ENCODE results near the gene BUB3. TPM values are rescaled to one million over a fixed set of nuclear protein-coding genes. Genes with fewer than 3 reads are reported as not detected.
A peak's percentile ranks its signal among the peaks of the same experiment; 100 is the strongest.

The BUB3 gene, protein sequence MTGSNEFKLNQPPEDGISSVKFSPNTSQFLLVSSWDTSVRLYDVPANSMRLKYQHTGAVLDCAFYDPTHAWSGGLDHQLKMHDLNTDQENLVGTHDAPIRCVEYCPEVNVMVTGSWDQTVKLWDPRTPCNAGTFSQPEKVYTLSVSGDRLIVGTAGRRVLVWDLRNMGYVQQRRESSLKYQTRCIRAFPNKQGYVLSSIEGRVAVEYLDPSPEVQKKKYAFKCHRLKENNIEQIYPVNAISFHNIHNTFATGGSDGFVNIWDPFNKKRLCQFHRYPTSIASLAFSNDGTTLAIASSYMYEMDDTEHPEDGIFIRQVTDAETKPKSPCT
- total RNA-seq (10 to 100 TPM; 42.9 to 61.4 TPM), polyA plus RNA-seq (10 to 100 TPM; 40.6 to 54.0 TPM)
- long read RNA-seq, donor 1, full-length matches to known transcripts, result 168 of 187 reads
- long read RNA-seq, donor 1, partial matches to known transcripts, result 14 of 187 reads
- long read RNA-seq, donor 1, other reads (novel, unspliced or antisense), result 5 of 187 reads
- long read RNA-seq, donor 2, full-length matches to known transcripts, result 42 of 51 reads
- long read RNA-seq, donor 2, partial matches to known transcripts, result 8 of 51 reads
- long read RNA-seq, donor 2, other reads (novel, unspliced or antisense), result 1 of 51 reads

DNA sequence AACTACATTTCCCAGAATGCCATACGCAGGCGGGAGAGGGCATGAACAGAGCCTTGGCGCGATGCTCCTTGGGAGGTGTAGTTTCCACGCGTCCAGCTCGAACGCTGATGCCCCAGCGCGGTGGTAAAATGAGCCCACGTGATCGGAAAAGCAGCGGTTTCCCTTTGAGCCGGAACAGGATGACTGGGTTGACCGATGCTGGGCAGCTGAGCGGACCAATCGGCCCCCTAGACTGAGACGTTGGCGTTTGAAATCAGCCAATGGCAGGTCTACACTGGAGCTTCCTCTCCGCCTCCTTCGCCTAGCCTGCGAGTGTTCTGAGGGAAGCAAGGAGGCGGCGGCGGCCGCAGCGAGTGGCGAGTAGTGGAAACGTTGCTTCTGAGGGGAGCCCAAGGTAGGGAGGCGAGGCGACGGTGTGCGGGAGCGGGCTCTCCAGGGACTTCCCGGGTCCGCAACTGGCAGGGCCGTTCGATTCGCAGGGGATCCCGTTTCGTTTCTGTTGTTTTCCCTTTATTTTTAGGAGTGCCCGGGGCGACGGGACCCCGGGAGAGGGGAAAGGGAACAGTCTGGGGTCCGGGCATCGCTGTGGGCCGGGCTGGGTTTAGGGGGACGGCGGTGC is at the start of gene BUB3:
TSS of gene BUB3 (plus strand) at position 311 of the 619 bp plus-strand sequence. CDS start 516 bp downstream, outside the sequence.
- DNase-seq, result peak; percentile 98 to 99
- Histone ChIP-seq H3K4me1 (ENCODE audit: control insufficient read depth in 1 of 2, insufficient read depth in 2 of 2, low read length in 2 of 2) (no peaks in the 10 kb centered on the region), H3K36me3 (ENCODE audit: control insufficient read depth in 1 of 2, insufficient read depth in 2 of 2, low read length in 1 of 2) (no peaks in the 10 kb centered on the region), H3K4me3 (ENCODE audit: low read length in 2 of 2) (peak within 1 kb of the TSS; percentile 80 to 88), H3K9me3 (ENCODE audit: control insufficient read depth, low read length) (no peaks in the 10 kb centered on the region), H3K27ac (ENCODE audit: low read depth in 1 of 2, low read length in 2 of 2) (peak within 1 kb of the TSS in 1 of 2 donors; percentile 68), H3K27me3 (ENCODE audit: control insufficient read depth in 1 of 2, insufficient read depth in 2 of 2, low read length in 1 of 2) (no peaks in the 10 kb centered on the region)
- intact Hi-C loops (cut with DNase I), result loop anchor here (5.0 to 10.0 kb wide), 4 partner anchors 149 to 1311 kb away; partner anchors contain the start of genes ACADSB (in 1 of the 2), C10orf88 (in 1 of the 2), IKZF5 (in 1 of the 2) and LHPP (in 1 of the 2)
- WGBS, 2 donors, result 0% methylated on average over 50 of the region's 50 CpGs
- ATAC-seq (ENCODE audit: low FRiP score), result peak; percentile 98

DNA sequence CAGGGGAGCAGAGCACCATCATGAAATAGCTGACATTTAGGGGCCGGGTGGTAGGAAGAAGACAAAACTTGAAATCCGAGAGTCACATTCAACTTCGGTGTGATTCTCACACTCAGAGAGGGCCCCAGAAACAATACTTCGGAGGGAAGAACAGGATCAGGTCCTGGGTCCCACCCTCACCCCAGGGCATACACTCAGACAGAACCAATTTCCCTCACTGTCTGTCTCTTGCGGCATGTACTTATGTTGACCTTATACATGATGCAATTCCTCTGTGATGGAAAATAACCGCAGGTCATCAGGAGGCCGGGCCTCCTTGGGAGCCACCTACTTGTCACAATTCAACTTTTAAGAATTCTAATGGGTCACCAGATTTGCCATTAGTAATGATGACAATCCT is 44.7 kb upstream of the BUB3 start:
- no peaks in the 10 kb centered on the region for H3K36me3 ChIP-seq (ENCODE audit: control insufficient read depth in 1 of 2, insufficient read depth in 2 of 2, low read length in 1 of 2)
- WGBS, 2 donors, result 66 to 70% methylated on average over 7 of the region's 7 CpGs
- ATAC-seq (ENCODE audit: low FRiP score), result no peak
- H3K4me1 ChIP-seq (ENCODE audit: control insufficient read depth in 1 of 2, insufficient read depth in 2 of 2, low read length in 2 of 2), result no peaks in the 10 kb centered on the region
- H3K4me3 ChIP-seq (ENCODE audit: low read length in 2 of 2), result no peak overlapping the region
- no peaks in the 10 kb centered on the region for H3K9me3 ChIP-seq (ENCODE audit: control insufficient read depth, low read length)
- intact Hi-C loops (cut with DNase I), result no loop called here
- no peak for DNase-seq
- no peaks in the 10 kb centered on the region for H3K27me3 ChIP-seq (ENCODE audit: control insufficient read depth in 1 of 2, insufficient read depth in 2 of 2, low read length in 1 of 2)
- H3K27ac ChIP-seq (ENCODE audit: low read depth in 1 of 2, low read length in 2 of 2), result no peak overlapping the region

DNA sequence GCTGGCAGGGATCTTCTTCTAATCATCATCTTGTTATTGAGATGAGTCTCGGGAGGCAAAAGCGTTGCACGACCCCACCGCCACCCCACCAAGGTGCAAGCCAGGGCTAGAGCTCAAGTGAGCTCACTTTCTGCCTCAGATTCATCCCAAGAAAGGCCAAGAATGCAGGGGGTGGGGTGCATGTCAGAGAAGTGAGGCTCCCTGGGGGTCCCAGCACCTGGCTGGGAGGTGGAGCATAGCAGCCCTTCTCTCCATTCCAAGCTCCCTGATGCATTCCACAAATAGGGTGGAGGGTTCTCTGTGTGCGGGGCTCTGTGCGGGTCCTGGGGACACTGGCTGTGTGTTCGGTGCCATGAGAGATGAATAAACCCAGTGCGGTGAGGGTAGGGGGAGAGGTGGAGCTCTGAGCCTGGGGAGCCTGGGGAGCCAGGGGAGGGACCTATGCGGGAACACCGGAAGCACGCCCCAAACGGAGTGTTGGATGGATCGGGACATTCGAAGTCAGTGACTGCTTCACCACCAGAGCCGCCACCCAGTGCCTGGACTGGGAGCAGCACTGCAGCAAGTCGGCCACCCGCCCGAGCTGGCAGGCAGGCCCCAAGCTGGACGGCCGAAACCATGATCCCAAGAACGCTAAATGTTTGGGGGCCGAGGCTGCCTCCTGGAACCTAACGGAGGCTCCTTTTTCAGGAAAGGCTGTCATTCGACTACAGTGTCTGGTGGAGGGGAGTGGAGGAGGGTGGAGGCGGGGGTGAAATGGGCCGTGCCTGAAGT is 36.4 kb upstream of the BUB3 start:
- Histone ChIP-seq H3K4me3 (ENCODE audit: low read length in 2 of 2) (no peak overlapping the region), H3K36me3 (ENCODE audit: control insufficient read depth in 1 of 2, insufficient read depth in 2 of 2, low read length in 1 of 2) (no peaks in the 10 kb centered on the region), H3K9me3 (ENCODE audit: control insufficient read depth, low read length) (no peaks in the 10 kb centered on the region), H3K27me3 (ENCODE audit: control insufficient read depth in 1 of 2, insufficient read depth in 2 of 2, low read length in 1 of 2) (no peaks in the 10 kb centered on the region), H3K27ac (ENCODE audit: low read depth in 1 of 2, low read length in 2 of 2) (no peak overlapping the region), H3K4me1 (ENCODE audit: control insufficient read depth in 1 of 2, insufficient read depth in 2 of 2, low read length in 2 of 2) (no peaks in the 10 kb centered on the region)
- intact Hi-C loops (cut with DNase I), result no loop called here
- WGBS, 2 donors, result 8% methylated on average over 26 of the region's 26 CpGs
- DNase-seq (no peak), ATAC-seq (ENCODE audit: low FRiP score) (no peak)

DNA sequence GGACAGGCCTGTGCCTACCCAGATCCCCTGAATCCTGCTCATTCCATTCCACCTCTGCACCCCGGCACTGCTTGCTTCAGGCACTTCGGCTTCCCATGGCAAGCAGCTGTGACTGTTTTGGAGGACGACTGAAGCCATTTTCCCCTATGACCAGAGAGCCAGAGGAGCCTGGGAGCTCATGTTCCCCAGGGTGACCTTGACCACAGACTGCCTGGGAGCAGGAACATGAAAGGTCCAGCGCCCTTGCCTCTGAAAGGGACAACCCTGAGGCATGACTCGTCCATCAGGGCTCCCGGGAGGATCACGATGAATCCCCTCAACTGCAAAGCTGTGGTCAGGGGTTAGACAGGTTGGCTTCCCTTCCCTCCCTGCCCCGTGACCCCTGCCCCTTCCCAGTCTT is 35.1 kb upstream of the BUB3 start:
- Histone ChIP-seq H3K4me3 (ENCODE audit: low read length in 2 of 2) (no peak overlapping the region), H3K27me3 (ENCODE audit: control insufficient read depth in 1 of 2, insufficient read depth in 2 of 2, low read length in 1 of 2) (no peaks in the 10 kb centered on the region), H3K9me3 (ENCODE audit: control insufficient read depth, low read length) (no peaks in the 10 kb centered on the region), H3K4me1 (ENCODE audit: control insufficient read depth in 1 of 2, insufficient read depth in 2 of 2, low read length in 2 of 2) (no peaks in the 10 kb centered on the region), H3K36me3 (ENCODE audit: control insufficient read depth in 1 of 2, insufficient read depth in 2 of 2, low read length in 1 of 2) (no peaks in the 10 kb centered on the region), H3K27ac (ENCODE audit: low read depth in 1 of 2, low read length in 2 of 2) (no peak overlapping the region)
- no peak for ATAC-seq (ENCODE audit: low FRiP score)
- 76 to 77% methylated on average over 8 of the region's 8 CpGs for WGBS, 2 donors
- intact Hi-C loops (cut with DNase I), result no loop called here
- no peak for DNase-seq

DNA sequence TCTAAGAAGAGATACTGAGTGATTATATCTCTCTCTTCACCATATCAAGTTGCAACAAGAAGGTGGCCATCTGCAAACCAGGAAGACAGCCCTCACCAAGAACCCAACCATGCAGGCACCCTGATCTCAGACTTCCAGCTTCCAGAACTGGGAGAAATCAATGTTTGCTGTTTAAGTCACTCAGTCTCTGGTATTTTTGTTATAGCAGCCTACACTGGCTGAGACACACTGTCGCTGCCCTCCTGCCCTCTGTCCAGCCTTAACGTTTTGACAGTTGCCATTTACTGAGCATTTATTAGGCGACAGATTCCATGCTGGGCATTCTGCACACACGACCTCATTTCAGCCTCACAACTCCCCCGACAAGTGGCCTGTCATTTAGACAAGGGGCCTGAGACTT is 28.0 kb upstream of the BUB3 start:
- Histone ChIP-seq H3K27me3 (ENCODE audit: control insufficient read depth in 1 of 2, insufficient read depth in 2 of 2, low read length in 1 of 2) (peaks cover 0 to 5% of the 10 kb centered on the region in 2 donors), H3K36me3 (ENCODE audit: control insufficient read depth in 1 of 2, insufficient read depth in 2 of 2, low read length in 1 of 2) (no peaks in the 10 kb centered on the region), H3K9me3 (ENCODE audit: control insufficient read depth, low read length) (peaks cover 10% of the 10 kb centered on the region), H3K27ac (ENCODE audit: low read depth in 1 of 2, low read length in 2 of 2) (no peak overlapping the region), H3K4me3 (ENCODE audit: low read length in 2 of 2) (no peak overlapping the region), H3K4me1 (ENCODE audit: control insufficient read depth in 1 of 2, insufficient read depth in 2 of 2, low read length in 2 of 2) (no peaks in the 10 kb centered on the region)
- ATAC-seq (ENCODE audit: low FRiP score), result no peak
- 59 to 69% methylated on average over 5 of the region's 5 CpGs for WGBS, 2 donors
- DNase-seq, result no peak
- intact Hi-C loops (cut with DNase I), result no loop called here

DNA sequence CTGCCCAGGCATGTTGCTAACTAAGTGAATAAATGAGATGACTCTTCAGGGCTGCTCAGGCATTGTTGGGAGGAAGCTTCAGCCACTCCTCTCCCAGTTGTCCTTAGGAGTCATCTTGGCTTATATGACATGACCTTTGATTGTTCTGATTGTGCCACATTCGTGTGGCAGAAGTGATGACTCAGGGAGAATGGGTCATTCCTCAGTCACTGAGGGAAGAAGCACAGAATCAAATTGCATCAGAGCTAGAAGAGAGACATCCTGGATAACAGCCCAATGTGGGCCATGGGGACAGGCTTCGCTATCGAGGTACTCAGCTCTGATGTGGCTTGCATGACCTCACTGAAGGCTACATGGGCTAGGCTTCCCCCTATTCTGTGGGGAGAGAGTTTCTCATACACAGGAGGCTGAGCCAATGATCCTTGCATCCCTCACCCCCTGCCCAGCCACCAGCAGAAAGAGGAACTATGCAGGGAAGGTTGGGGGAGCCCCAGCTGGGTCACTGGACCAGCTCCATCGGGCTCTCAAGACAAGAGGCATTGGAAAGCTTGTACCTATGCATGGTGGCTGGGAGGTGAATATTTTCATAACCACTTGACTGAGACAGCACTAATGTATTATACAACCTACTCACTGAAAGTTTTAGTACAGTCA is 24.5 kb upstream of the BUB3 start:
- Histone ChIP-seq H3K4me1 (ENCODE audit: control insufficient read depth in 1 of 2, insufficient read depth in 2 of 2, low read length in 2 of 2) (no peaks in the 10 kb centered on the region), H3K4me3 (ENCODE audit: low read length in 2 of 2) (no peak overlapping the region), H3K27me3 (ENCODE audit: control insufficient read depth in 1 of 2, insufficient read depth in 2 of 2, low read length in 1 of 2) (peaks cover 0 to 5% of the 10 kb centered on the region in 2 donors), H3K9me3 (ENCODE audit: control insufficient read depth, low read length) (peaks cover 8% of the 10 kb centered on the region), H3K27ac (ENCODE audit: low read depth in 1 of 2, low read length in 2 of 2) (no peak overlapping the region), H3K36me3 (ENCODE audit: control insufficient read depth in 1 of 2, insufficient read depth in 2 of 2, low read length in 1 of 2) (no peaks in the 10 kb centered on the region)
- intact Hi-C loops (cut with DNase I), result loop anchor here (5.0 to 10.0 kb wide), 2 partner anchors 255 to 433 kb away; no protein-coding TSS in a partner anchor
- ATAC-seq (ENCODE audit: low FRiP score) (no peak), DNase-seq (no peak)
- WGBS, 2 donors, result 66 to 67% methylated on average over 4 of the region's 4 CpGs

DNA sequence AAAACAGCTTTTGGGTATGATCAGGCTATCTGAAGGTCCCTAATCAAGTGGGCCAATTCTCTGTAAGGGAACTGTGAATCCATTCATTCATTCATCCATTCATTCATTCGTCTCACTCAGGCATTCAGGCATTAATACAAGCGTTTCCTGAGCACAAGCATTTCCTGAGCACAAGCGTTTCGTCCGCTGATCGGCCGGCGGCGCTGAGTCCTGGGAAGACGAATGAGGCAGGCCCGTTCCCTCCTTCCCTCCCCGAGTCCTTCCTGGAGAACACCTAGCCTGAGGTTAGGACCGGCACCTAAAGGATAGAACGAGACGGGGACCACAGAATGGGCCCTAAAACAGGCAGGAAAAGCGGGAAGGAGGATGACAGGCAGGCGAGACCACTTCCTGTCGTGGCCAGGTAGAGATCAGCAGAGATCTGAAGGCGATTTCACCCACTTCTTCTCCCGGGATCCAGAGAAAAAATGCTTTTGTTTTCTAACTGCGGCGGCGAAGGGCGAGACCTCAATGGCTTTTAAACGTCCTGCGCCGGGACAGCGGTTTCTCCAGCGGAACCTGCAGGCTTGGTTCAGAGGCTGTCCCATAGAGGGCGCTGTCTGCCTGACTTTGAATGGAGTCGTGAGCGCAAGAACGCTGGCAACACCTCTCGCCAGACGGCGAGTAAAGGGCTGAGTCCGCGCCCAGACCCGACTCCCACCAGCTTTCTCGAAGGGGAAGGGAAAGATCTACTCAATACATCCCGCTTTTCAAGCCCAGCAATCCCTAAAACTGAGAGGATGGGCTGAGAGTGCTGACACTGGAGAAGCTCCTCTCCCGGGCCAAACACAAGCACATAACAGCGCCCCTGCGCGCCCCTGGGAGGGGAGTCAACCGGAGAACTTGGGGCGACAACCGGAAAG is 21.4 kb upstream of the BUB3 start:
- DNase-seq (peak; percentile 89 to 94), ATAC-seq (ENCODE audit: low FRiP score) (peak; percentile 84)
- H3K27me3 ChIP-seq (ENCODE audit: control insufficient read depth in 1 of 2, insufficient read depth in 2 of 2, low read length in 1 of 2), result peaks cover 0 to 5% of the 10 kb centered on the region in 2 donors
- WGBS, 2 donors, result 3 to 4% methylated on average over 48 of the region's 48 CpGs
- peaks cover 4% of the 10 kb centered on the region for H3K9me3 ChIP-seq (ENCODE audit: control insufficient read depth, low read length)
- no peak overlapping the region for H3K4me3 ChIP-seq (ENCODE audit: low read length in 2 of 2)
- intact Hi-C loops (cut with DNase I), result loop anchor here (1.0 to 10.0 kb wide), 3 partner anchors 252 to 429 kb away; no protein-coding TSS in a partner anchor
- no peaks in the 10 kb centered on the region for H3K4me1 ChIP-seq (ENCODE audit: control insufficient read depth in 1 of 2, insufficient read depth in 2 of 2, low read length in 2 of 2)
- no peaks in the 10 kb centered on the region for H3K36me3 ChIP-seq (ENCODE audit: control insufficient read depth in 1 of 2, insufficient read depth in 2 of 2, low read length in 1 of 2)
- H3K27ac ChIP-seq (ENCODE audit: low read depth in 1 of 2, low read length in 2 of 2), result no peak overlapping the region
